ENCODE results near the gene GAS2. TPM values are rescaled to one million over a fixed set of nuclear protein-coding genes. Genes with fewer than 3 reads are reported as not detected.
"Not testable (repeated sequence)": the region's sequence is repeated elsewhere in the genome, so short reads cannot be mapped to it uniquely, and the experiment has no call there.

GAS2 gene
- total RNA-seq, 1 donor from 2014 or later, result 0.70 TPM

DNA sequence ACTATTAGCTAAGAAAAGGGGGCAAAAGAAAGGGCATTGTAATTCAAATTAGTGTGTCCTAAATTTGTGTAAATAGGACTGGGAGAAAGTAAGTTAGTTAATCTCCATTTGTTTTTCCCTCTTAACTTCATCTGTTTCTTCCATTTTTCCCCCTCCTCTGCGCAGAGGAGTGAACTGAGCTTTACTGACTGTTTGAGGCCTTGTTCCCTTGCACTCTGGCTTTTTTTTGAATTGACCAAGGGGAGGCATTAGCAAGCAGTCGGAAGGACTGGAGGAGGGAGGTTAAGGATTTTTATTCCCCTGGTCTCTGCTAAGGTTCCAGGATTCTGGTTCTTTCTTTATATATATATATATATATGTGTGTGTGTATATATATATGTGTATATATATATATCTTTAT lies 25.5 kb upstream of the GAS2 start:
- TF ChIP-seq, protein P1, sequence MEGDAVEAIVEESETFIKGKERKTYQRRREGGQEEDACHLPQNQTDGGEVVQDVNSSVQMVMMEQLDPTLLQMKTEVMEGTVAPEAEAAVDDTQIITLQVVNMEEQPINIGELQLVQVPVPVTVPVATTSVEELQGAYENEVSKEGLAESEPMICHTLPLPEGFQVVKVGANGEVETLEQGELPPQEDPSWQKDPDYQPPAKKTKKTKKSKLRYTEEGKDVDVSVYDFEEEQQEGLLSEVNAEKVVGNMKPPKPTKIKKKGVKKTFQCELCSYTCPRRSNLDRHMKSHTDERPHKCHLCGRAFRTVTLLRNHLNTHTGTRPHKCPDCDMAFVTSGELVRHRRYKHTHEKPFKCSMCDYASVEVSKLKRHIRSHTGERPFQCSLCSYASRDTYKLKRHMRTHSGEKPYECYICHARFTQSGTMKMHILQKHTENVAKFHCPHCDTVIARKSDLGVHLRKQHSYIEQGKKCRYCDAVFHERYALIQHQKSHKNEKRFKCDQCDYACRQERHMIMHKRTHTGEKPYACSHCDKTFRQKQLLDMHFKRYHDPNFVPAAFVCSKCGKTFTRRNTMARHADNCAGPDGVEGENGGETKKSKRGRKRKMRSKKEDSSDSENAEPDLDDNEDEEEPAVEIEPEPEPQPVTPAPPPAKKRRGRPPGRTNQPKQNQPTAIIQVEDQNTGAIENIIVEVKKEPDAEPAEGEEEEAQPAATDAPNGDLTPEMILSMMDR (IDR thresholded peaks at IDR 0.05), result no peak
- no peaks in the 10 kb centered on the region for H3K9me3 Mint-ChIP-seq (ENCODE audit: unreplicated experiment)
- DNase-seq (ENCODE audit: extremely low spot score, unreplicated experiment), result no peak
- no peak overlapping the region for H3K4me3 Mint-ChIP-seq (ENCODE audit: unreplicated experiment)
- peaks cover 15% of the 10 kb centered on the region for H3K27me3 Mint-ChIP-seq (ENCODE audit: unreplicated experiment)
- H3K4me1 Mint-ChIP-seq (ENCODE audit: unreplicated experiment), result no peaks in the 10 kb centered on the region
- H3K27ac Mint-ChIP-seq (ENCODE audit: unreplicated experiment), result no peak overlapping the region
- no peaks in the 10 kb centered on the region for H3K36me3 Mint-ChIP-seq (ENCODE audit: unreplicated experiment)

DNA sequence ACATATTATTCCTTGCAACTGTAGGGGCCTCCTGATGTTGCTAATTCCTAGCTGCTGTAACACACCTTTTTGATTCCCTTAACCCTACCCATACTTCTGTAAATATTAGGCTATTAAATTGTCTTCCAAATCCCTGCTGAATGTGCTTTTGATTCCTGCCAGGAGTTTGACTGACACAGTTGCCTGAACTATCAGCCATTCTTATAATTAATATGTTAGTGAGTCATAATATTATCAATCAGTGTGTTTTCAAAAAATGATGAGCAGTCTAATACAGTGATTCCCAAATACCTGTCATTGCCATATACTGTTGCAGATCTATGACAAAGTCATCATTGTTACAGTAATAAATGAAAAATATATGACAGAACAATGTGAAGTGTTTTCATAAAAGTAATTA lies 24.9 kb upstream of the GAS2 start:
- DNase-seq (ENCODE audit: extremely low spot score, unreplicated experiment), result no peak
- Mint-ChIP-seq H3K27ac (ENCODE audit: unreplicated experiment) (no peak overlapping the region), H3K4me3 (ENCODE audit: unreplicated experiment) (no peak overlapping the region), H3K36me3 (ENCODE audit: unreplicated experiment) (no peaks in the 10 kb centered on the region), H3K4me1 (ENCODE audit: unreplicated experiment) (no peaks in the 10 kb centered on the region), H3K27me3 (ENCODE audit: unreplicated experiment) (peaks cover 15% of the 10 kb centered on the region), H3K9me3 (ENCODE audit: unreplicated experiment) (no peaks in the 10 kb centered on the region)
- TF ChIP-seq, protein P1 (IDR thresholded peaks at IDR 0.05), result no peak

DNA sequence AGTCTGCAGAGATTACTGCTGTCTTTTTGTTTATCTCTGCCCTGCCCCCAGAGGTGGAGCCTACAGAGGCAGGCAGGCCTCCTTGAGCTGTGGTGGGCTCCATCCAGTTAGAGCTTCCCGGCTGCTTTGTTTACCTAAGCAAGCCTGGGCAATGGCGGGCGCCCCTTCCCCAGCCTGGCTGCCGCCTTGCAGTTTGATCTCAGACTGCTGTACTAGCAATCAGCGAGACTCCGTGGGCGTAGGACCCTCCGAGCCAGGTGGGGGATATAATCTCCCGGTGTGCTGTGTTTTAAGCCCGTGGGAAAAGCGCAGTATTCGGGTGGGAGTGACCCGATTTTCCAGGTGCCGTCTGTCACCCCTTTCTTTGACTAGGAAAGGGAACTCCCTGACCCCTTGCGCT lies 14.1 kb upstream of the GAS2 start:
- H3K27ac Mint-ChIP-seq (ENCODE audit: unreplicated experiment); DNase-seq (ENCODE audit: extremely low spot score, unreplicated experiment); H3K9me3 Mint-ChIP-seq (ENCODE audit: unreplicated experiment); H3K4me3 Mint-ChIP-seq (ENCODE audit: unreplicated experiment); H3K4me1 Mint-ChIP-seq (ENCODE audit: unreplicated experiment); H3K36me3 Mint-ChIP-seq (ENCODE audit: unreplicated experiment): not testable (repeated sequence)
- peaks cover 11% of the 10 kb centered on the region for H3K27me3 Mint-ChIP-seq (ENCODE audit: unreplicated experiment)

DNA sequence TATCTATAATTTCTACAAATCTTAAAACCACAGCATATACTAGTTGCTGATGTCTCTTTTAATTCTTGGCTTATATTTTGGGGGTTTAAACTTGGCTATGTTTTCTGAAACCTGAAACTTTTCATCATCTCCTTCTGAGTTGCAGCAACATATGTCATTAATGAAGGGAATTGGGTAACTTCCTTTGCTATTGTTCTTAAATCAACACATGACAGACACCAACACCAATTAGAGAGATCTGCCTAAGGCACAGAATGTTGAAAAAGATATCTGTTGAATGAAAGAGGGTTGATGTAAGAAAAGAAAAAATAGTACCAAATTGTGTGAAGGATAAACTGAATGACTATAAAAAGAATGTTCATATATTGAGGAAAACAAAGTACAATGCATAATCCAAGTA lies 10.3 kb upstream of the GAS2 start:
- Mint-ChIP-seq H3K4me3 (ENCODE audit: unreplicated experiment) (no peak overlapping the region), H3K4me1 (ENCODE audit: unreplicated experiment) (peaks cover 3% of the 10 kb centered on the region), H3K9me3 (ENCODE audit: unreplicated experiment) (no peaks in the 10 kb centered on the region), H3K27ac (ENCODE audit: unreplicated experiment) (no peak overlapping the region), H3K27me3 (ENCODE audit: unreplicated experiment) (peaks cover 28% of the 10 kb centered on the region), H3K36me3 (ENCODE audit: unreplicated experiment) (no peaks in the 10 kb centered on the region)
- DNase-seq (ENCODE audit: extremely low spot score, unreplicated experiment), result no peak
- TF ChIP-seq, protein P1 (IDR thresholded peaks at IDR 0.05), result no peak

DNA sequence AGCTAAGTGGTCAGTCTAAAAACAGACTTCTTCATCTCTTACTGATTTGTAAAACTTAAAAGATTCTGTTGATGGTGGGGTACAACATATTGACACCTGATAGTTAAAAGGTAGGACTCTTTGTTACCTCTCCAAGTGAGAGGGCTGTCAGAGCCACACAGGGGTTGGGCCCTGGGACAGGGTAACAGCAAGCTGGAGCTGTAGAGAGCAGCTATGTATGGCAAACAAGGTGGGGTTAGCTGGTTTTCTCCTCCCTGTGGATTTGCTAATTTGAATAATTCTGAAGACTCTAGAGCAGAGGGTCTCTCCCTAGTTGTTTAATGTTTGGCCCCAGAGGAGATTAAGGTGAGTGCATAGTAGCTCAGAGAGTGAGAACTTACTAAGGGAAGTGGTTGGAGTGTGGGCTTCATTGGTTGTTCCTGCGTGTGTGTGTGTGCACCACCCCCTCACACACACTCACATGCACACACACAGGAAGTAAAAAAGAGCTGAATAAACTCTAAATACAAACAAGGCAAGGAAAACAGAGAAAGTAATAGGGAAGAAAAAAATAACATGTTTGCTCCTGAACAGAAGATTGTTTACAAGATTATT lies 9.2 kb upstream of the GAS2 start:
- Mint-ChIP-seq H3K4me1 (ENCODE audit: unreplicated experiment) (peaks cover 3% of the 10 kb centered on the region), H3K27me3 (ENCODE audit: unreplicated experiment) (peaks cover 33% of the 10 kb centered on the region), H3K27ac (ENCODE audit: unreplicated experiment) (no peak overlapping the region), H3K9me3 (ENCODE audit: unreplicated experiment) (no peaks in the 10 kb centered on the region), H3K4me3 (ENCODE audit: unreplicated experiment) (no peak overlapping the region), H3K36me3 (ENCODE audit: unreplicated experiment) (no peaks in the 10 kb centered on the region)
- no peak for DNase-seq (ENCODE audit: extremely low spot score, unreplicated experiment)
- TF ChIP-seq, protein P1 (IDR thresholded peaks at IDR 0.05), result no peak

DNA sequence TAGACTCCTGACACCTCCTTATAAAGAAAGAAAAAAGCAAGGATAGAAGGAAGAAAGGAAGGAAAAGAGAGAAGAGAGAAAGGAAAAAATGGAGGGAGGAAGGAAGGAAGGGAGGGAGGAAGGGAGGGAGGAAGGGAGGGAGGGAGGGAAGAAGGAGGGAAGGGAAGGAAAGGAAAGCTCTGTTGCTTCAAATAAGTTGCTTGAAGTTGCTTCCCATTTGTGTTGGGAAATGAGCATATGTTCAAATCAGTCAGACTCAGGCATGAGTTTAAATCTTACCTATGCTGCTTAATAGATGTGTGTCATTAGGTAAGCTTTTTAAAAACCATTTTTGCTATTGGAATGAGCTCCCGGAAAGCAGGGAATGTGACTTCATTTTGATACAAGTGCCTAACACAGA lies 6.6 kb upstream of the GAS2 start:
- Mint-ChIP-seq H3K4me3 (ENCODE audit: unreplicated experiment) (no peak overlapping the region), H3K36me3 (ENCODE audit: unreplicated experiment) (no peaks in the 10 kb centered on the region), H3K27me3 (ENCODE audit: unreplicated experiment) (peaks cover 40% of the 10 kb centered on the region), H3K27ac (ENCODE audit: unreplicated experiment) (no peak overlapping the region), H3K9me3 (ENCODE audit: unreplicated experiment) (no peaks in the 10 kb centered on the region), H3K4me1 (ENCODE audit: unreplicated experiment) (peaks cover 3% of the 10 kb centered on the region)
- TF ChIP-seq, protein P1 (IDR thresholded peaks at IDR 0.05), result no peak
- no peak for DNase-seq (ENCODE audit: extremely low spot score, unreplicated experiment)
